ENCODE results near the gene TNS4.
"Not testable (repeated sequence)": the region's sequence is repeated elsewhere in the genome, so short reads cannot be mapped to it uniquely, and the experiment has no call there.

TNS4 gene, protein sequence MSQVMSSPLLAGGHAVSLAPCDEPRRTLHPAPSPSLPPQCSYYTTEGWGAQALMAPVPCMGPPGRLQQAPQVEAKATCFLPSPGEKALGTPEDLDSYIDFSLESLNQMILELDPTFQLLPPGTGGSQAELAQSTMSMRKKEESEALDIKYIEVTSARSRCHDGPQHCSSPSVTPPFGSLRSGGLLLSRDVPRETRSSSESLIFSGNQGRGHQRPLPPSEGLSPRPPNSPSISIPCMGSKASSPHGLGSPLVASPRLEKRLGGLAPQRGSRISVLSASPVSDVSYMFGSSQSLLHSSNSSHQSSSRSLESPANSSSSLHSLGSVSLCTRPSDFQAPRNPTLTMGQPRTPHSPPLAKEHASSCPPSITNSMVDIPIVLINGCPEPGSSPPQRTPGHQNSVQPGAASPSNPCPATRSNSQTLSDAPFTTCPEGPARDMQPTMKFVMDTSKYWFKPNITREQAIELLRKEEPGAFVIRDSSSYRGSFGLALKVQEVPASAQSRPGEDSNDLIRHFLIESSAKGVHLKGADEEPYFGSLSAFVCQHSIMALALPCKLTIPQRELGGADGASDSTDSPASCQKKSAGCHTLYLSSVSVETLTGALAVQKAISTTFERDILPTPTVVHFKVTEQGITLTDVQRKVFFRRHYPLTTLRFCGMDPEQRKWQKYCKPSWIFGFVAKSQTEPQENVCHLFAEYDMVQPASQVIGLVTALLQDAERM

DNA sequence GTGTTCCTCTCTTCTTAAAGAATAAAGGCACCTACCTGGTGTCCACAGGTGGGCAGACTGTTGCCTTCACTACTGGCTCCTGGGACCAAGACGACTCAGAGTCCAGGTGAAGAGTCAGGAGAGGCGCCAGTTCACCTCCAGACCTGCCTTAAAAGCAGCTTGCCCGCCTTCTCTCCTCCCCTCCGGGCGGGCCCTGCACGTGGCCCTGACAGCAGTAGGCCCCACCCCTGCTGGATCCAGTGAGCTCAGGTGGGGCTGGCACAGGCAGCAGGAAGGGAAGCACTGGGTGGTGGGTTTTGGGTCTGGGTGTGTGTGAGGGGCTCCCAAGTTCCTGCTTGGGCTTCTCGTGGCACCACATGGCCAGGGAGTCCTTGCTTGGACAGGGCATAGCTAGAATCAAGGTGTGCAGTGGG is at the start of gene TNS4:
TSS of gene TNS4 (minus strand) at position 125 of the 413 bp plus-strand sequence. CDS start 5,198 bp downstream, outside the sequence.
- DNase-seq (ENCODE audit: low read depth in 3 of 3), result no peak

DNA sequence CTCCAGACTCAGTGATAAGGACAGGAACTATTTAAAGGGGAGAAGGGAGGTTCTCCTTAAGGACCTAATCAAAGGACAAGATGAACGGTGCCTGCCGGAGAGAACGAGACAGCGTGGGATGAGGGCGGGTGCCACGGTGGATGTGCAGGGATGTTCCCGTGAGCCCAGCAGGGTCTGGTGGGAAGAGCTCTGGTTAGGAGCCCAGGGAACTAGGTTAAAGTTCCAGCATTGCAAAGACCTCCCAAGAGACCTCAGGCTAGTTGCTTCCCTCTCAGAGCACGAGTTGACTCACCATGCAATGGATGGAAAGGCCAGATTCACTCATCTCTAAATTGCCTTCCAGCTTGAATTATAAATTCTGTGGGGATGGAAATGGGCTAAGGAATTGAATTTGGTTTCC is 49.2 kb upstream of the TNS4 start:
- no peak for DNase-seq (ENCODE audit: low read depth in 3 of 3)

DNA sequence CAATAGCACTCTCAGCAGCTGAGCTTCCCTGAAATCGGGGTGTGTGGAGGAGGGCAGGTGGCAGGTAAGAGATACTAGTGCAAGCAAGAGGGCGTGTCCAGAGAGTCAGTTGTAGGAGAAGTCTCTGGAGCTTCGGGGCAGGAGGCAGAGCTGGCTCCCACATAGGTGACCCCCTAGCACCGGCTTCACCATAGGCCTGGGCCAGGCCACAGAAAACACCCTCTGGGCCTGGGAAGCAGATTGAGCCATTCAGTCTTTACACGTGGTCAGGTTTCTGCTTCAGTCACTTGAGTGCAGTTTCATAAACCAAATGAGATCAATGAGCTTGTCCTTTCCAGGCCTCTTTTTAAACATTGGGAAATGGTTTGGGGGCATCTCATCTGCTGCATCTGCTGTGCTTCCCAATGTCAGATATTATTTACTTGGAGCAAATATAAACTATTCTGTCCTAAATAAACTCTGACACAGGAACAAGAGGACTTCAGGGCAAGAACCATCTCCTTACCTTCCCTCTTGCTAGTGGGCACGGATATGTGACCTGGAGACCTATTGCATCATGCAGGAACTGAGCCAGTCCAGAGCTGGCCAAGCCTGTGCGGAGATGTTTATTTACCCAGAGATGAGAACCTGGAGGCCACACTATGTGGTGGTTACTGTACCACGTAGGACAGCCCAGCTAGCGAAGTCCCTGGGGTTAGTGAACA is 47.7 kb upstream of the TNS4 start:
- DNase-seq (ENCODE audit: low read depth in 3 of 3), result no peak

DNA sequence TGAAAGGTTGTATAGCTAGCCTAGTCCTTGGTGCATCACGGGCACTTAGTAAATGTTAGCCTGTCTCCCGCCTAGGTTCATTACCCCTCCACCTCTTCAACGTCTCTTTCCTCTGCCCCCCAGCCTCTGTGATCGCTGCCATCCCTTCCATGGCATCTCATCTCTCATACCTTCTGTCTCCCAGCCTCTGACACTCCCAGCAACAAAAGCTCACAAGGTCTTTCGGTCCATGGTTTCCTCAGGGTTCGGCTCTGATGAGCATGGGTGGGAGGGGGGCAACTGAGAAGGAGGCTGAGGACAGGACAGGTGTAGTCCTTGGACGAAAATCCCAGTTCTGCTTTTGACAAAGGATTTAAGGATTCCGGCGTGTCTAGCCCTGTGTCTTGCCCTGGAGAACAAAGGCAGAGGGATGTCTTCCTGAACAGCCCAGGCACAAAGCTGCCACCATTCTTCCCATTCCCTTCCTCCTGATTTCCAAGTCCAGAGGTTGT is 47.1 kb upstream of the TNS4 start:
- DNase-seq (ENCODE audit: low read depth in 3 of 3), result no peak

DNA sequence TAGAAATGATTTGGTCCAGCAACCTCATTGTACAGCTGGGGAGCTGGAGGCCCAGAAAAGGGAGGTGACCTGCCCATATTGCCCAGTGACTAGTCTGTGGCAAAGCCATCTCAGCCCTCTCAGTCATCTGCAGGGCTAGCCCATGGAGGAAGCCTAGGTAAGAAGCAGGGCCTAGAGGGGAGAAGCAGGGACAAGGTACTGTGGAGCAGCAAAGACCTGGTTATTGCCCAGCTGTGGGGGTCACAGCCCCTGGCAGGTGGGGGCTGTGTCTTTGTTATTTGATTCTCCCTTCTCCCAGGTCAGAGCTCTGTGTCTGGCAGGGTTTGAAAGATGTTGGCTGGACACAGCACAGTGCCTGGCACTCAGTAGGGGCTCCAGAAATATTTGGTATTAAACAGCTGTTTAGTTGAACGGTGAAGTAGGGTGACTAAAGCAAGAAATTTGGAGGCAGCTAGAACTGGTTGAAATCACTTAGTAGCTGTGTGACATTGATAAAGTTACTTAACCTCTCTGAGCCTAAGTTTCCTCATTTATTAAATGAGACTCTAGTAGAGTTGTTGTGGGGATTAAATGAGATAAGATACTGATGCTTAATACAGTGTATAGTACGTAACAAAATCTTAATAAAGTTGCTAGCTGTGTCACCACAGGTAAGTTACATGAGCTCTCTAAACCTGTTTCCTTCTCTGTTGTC is 46.5 kb upstream of the TNS4 start:
- DNase-seq (ENCODE audit: low read depth in 3 of 3), result no peak

DNA sequence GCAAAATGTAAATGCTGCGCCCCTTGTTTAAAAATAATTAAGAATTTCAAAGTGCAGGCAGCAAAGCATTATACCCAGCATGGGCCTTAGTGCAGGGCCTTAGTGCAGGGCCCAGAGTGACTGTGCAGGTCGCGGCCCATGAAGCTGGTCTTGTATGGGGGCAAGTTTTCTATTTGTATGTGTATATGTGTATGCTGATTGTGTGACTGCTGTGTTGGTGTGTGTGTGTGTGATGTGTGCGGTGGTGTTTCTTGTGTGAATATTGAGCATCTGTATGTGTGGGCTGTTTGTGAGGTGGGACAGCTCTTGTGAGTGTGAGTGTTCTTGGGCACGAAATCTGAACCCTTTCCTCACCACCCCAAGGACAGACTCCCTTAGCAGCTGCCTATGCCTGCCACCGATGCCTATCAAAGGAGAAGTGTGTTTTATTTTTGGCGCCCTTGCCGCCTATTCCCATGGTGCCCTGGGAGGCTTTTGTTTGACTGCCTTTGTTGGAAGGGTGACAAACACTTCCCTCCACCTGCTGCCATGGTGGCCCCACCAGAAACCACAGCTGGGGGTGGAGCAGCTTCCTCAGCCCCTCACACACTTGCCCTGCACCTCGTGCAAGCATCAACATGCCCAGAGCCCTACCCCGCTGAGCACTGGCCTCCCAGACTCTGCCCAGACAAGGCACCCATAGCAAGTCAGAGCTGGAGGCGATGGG is 45.8 kb upstream of the TNS4 start:
- no peak for DNase-seq (ENCODE audit: low read depth in 3 of 3)

DNA sequence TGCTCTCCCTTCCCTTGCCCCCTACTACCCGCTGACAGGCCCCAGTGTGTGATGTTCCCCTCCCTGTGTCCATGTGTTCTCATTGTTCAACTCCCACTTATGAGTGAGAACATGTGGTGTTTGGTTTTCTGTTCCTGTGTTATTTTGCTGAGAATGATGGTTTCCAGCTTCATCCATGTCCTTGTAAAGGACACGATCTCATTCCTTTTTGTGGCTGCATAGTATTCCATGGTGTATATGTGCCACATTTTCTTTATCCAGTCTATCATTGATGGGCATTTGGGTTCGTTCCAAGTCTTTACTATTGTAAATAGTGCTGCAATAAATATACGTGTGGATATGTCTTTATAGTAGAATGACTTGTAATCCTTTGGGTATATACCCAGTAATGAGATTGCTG is 45.1 kb upstream of the TNS4 start:
- DNase-seq (ENCODE audit: low read depth in 3 of 3), result not testable (repeated sequence)

DNA sequence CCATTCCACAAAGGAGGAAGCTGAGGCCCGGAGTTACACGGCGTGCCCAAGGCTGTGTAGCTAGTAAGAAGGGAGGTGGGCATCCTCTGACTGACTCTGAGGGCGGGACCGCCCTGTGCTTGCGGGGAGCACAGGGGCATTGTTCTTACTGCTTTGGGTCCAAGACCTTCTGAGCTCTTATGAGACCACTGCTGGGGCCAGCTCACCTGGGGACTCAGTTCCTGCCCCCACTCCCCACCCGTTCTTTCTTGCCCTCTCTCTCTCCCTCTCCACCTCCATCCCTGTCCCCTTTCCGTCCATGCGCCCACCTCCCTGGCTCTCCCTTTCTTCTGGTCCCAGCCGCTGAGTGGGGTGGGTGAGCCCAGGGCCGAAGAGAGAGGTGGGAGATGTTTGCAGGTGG is 44.2 kb upstream of the TNS4 start:
- DNase-seq (ENCODE audit: low read depth in 3 of 3), result no peak

DNA sequence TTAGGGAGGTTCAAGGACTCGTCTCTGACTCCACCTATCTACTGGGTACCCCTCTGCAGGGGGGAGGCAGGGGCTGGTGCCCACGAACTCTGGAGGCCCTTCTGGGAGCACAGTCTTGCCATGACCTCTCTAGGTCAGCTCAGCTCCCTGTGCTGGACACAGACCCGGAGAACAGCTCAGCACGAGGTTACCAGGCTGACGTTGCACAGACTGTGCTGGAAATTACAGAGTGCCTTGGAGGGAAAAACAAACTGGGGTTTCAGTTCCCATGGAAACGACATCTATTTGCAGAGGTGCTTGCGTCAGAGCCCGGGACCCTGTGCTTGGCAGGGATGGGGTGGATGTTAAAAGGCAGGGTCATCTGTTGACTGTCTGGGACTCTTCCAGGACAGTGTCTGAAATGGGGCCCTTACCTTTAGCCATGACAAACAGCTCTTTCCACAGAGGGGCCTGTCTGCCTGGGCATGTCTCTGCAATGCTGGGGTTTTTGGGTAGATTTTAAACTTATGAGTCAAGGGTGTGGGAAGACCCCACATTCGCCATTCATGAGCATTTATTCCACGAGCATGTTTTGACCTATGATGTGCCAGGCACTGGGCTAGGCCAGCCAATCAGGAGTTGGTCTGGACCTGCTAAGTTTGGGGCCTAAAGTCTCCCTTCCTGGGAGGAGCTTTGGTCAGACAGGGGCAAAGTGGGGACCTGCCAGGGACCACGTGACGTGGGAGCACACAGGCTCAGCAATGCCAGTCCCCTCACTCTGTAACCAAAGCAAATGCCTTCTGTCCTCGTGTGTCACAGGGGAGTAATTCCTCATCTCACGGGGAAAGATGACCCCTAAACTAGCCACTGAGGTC is 41.4 kb upstream of the TNS4 start:
- peak in 1 of 3 experiments; percentile 60 for DNase-seq (ENCODE audit: low read depth in 3 of 3)

DNA sequence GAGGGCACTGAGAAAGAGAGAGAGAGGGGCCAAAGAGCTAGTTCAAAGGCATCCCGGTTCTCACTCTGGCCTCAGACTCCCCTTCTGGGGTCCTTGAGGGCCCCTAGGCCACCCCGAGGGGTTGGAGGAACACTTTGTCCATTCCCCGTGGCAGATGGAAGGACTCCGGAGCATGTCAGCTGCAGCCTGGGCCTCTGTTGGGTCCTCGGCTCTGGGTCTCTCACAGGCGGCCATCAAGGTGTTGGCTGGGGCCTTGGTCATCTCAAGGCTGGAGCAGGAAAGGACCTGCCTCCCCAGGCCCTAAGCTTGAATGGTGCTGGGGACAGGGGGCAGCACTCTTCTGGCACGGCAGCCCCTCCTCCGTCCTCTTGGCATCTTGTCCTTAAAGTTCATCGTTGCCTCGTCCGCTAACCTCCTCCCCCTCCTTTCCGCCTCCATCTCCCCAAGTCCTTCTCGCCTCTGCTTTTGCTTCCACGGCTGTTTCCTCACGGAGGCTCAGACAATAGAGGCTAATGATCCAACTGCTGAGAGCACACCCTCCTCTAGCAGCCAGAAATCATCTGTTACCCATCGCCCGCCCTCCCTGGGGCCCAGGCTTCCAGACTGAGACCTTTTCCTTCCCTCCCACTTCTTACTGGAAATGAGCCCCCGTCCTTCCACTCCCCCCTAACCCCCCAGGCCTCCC is 40.6 kb upstream of the TNS4 start:
- no peak for DNase-seq (ENCODE audit: low read depth in 3 of 3)

DNA sequence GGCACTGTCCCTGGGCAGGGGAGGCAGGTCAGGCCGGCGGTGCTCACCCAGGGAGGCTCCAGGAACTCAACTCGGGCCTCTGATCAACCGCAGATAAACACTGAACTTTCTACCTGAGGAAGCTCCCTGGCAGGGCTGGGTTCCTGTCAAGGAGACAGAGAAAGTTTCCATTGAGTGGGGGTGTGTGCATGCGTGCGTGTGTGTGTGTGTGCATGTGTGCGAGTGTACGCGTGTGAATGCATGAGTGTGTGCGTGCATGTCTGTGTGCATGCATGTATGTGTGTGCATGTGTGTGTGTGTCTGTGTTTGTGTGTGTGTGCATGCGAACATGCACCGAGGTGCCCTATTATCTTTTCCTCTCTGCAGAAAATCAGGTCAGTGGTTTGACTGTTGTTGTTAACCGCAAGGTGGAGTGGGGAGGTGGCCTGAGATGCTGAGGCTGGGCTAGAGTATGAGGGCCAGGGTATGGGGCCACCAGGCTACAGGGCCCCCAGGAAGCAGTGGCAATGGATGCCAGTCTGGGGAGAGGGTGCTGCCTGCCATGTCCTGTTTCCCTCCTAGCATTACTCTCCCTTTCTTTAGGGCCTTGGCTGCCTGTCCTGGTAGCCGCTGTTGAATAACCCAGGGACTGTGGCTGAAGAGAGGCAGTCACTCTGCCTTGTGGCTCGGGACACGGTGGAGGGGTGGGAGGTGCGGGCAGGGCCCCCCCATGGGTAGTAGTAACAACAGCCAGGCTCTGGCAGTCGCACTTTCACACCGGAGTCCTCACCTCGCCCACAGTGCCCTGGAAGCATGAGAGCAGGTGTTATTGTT is 39.8 kb upstream of the TNS4 start:
- peak in 2 of 3 experiments; percentile 57 to 71 for DNase-seq (ENCODE audit: low read depth in 3 of 3)

DNA sequence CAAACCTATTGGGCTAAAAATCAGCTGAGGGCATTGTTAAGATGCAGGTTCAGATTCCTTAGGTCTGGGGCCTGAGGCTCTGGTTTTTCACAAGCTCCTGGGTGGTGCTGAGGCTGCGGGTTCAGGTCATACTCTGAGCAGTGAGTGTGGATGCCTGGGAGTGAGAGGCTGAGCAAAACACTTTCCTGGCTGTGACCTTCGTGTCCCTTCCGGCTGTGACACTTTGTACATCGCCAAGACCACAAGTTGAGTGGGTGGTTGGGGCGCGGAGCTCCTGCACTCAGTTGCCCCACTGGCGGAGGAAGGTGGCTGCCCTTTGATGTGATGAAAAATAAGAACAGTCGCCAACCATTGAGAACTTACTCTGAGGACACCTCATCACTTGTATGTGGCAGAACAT is 39.0 kb upstream of the TNS4 start:
- DNase-seq (ENCODE audit: low read depth in 3 of 3), result peak in 1 of 3 experiments; percentile 75

DNA sequence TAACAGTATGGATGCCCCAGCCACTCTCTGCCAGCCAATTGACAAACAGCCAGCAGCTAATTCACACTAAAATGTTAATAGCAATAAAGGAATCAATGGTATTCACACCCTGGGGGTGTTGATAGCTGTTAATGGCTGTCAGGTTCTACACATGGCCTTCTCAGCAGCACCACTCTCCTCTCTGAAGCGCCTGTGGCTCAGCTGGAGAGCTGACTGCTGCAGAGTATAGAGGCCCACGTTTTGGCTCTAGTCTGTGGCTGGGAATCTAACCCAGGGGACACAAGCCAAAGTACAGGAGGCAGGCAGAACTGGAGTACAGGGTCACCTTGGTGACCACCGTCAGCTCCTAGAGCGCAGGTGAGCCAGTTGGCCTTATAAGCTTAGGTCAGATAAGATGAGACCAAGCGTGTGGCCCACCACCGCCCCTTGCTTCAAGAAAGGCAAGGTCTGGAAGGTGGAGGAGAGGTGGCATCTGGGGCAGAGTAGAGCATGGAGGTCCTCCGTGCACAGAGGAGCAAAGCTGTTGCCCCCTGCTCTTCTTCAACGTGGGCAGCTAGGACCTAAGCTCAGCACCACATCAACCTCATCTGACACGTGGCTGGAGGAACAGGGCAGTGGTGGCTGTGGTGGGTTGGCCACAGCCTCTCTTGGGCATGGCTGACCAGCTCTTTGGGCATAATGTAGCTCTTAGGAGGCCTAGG is 38.4 kb upstream of the TNS4 start:
- DNase-seq (ENCODE audit: low read depth in 3 of 3), result no peak

DNA sequence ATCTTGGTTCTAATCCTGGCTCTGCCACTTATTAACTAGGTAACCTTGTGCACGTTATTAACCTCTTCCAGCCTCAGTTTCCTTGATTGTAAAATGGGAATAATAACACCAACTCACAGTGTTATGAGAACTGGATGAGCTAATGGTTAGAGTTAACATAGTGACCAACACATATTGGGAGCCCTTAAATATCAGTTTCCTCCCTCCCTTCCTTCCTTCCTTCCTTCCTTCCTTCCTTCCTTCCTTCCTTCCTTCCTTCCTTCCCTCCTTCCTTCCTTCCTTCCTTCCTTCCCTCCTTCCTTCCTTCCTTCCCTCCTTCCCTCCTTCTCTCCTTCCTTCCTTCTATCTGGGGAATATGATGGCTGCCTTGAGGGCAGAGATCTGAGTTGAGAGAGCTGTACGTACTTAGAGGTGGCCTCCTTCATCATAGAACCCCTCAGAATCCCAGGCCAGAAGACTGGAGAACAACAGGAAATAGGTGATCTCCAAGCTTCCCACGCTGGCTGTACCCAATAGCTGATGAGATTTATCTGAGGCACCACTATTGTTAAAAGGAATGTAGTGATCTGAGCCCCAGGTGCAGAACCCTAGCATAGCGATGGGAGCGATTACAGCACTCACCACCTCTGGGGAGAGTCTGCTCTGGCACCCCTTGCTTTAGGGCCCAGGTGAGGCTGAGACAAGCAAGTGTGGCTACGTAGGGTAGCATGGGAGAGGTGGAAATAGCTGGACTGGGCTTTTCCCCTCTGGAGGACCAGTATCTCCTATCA is 37.7 kb upstream of the TNS4 start:
- no peak for DNase-seq (ENCODE audit: low read depth in 3 of 3)

DNA sequence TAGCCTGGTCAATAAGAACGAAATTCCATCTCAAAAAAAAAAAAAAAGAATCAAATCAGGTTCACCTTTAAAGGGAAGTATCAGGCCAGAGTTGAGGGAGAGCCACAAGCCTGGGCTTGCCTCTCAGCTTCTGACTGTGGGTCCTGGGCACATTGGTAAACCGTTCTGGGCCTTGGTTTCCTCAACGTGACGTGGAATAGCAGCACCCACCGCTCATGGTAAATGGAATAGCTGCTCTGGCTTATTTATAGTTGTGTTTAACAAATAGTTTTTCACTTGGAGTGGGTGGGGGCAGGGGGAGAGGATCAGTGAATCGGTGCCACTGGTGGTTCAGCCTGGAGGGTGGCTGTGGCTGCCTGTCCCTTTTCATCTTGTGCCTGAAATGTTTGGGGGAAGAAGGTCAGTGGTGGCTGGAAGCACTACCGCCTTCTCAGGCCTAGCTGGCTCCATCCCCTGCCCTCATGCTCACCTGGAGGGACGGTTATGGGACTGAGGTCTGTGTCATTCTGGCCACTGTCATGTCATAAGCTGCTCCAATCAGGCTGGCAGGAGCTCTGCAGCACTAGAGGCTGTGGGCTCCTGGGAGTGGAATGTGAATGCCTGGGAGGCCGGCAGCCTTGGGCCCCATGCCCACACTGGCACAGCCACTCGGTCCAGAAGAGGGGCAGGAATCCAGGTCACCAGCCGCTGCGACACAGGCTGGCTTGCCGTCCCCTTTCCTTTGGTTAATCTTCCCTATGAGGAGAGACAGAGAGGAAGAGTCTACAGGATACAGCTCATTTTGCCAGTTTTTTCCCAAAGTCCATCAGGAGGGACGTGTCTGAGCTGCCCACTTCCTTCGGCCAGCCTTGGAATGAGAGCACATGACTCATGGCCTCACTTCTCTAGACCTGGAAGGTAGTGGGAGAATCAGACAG is 36.9 kb upstream of the TNS4 start:
- no peak for DNase-seq (ENCODE audit: low read depth in 3 of 3)

Measured in stimulated activated CD4-positive, alpha-beta T cell treated with anti-CD3 and anti-CD28 coated beads, TNF-alpha, amount 100 ng/mL, for 24 hours (primary cell).